BLaER1 treated with 17β-estradiol and CSF1 and Interleukin-3, amounts not matched to agents 10 nM and 100 nM (cell line): ENCODE results near the gene TTLL9.
A peak's percentile ranks its signal among the peaks of the same experiment; 100 is the strongest.

Source experiments
- H3K27ac ChIP-seq, 11 experiments: shearing (Covaris generic); formaldehyde crosslinking; 2 replicates each; pipeline ENCODE4 v1.8.1; 2022
- H3K27me3 ChIP-seq, 11 experiments: shearing (Covaris generic); formaldehyde crosslinking; 2 replicates each; pipeline ENCODE4 v1.8.1; 2022
- H3K36me3 ChIP-seq, 11 experiments: shearing (Covaris generic); formaldehyde crosslinking; 2 replicates each; pipeline ENCODE4 v1.8.1; 2022
- H3K4me1 ChIP-seq, 10 experiments: shearing (Covaris generic); formaldehyde crosslinking; 2 replicates each; pipeline ENCODE4 v1.8.1; 2022
- H3K4me2 ChIP-seq, 11 experiments: shearing (Covaris generic); formaldehyde crosslinking; 2 replicates each; pipeline ENCODE4 v1.8.1; 2022
- H3K4me3 ChIP-seq, 10 experiments: shearing (Covaris generic); formaldehyde crosslinking; 2 replicates each; pipeline ENCODE4 v1.8.1; 2022
- H3K9ac ChIP-seq, 11 experiments: shearing (Covaris generic); formaldehyde crosslinking; 2 replicates each; pipeline ENCODE4 v1.8.1; 2022
- H3K9me3 ChIP-seq, 11 experiments: shearing (Covaris generic); formaldehyde crosslinking; replicated peaks in 1 of 11; 2 replicates each; pipeline ENCODE4 v1.8.1; 2022
- H4K20me1 ChIP-seq, 11 experiments: shearing (Covaris generic); formaldehyde crosslinking; 2 replicates each; pipeline ENCODE4 v1.8.1; 2022
- Cebpa-rat ChIP-seq, 11 experiments: shearing (Covaris generic); IDR thresholded peaks; 2 replicates each; pipeline ENCODE4 v1.8.1; 2022

TTLL9 gene, protein sequence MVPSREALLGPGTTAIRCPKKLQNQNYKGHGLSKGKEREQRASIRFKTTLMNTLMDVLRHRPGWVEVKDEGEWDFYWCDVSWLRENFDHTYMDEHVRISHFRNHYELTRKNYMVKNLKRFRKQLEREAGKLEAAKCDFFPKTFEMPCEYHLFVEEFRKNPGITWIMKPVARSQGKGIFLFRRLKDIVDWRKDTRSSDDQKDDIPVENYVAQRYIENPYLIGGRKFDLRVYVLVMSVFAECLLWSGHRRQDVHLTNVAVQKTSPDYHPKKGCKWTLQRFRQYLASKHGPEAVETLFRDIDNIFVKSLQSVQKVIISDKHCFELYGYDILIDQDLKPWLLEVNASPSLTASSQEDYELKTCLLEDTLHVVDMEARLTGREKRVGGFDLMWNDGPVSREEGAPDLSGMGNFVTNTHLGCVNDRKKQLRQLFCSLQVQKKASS

DNA sequence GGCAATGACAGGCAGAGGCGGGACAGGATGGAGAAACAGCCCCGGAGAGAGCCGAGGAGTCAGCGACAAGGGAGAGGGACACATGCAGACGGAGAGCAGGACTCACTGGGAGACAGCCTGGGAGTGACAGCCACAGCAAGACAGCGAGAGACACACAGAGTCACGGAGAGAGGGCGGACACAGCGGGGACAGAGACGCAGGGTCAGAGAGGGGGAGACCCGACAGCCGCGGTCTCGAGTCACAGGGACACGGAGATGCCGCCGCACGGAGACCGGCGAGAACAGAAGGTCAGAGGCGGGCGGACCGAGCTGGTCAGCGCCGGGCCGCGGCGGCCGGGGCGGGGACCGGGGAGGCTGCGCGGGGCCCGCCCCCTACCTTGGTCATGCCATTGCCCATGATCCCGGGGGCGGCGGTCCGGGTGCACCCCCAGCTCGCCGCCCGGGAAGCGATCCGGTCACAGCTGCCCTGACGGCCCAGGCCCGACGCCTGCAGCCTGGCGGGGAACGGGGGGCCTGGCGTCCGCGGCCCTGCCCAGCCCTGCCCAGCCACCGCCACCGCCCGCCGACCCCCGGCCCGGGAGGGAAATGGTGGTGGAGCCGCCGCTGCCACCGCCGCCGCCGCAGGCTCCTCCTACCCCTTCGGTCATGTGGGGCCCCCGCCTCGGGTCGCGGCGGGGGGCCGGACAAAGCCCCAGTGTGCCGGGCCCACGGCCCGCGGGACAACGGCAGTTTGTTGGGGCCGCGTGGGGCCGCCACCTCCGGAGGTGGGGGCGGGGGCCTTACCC lies at the start of gene TTLL9, which contains the start of gene DUSP15:
TTLL9 (plus strand) TSS at position 693 of the 784 bp plus-strand sequence. CDS start 493 bp downstream, outside the sequence.
DUSP15 (minus strand) TSS at position 586 of the 784 bp plus-strand sequence; CDS start at position 396, 190 bp downstream.
- no peak for TF ChIP-seq Cebpa-rat (IDR thresholded peaks at IDR 0.05)
- peak within 1 kb of the TSS; percentile 39 to 72 (median 67) for H3K27ac ChIP-seq
- peaks cover 22 to 52% (median 42%) of the 10 kb centered on the region in 10 experiments for H3K4me1 ChIP-seq
- peak within 1 kb of the TSS; percentile 91 to 99 (median 96) for H3K4me2 ChIP-seq
- peak within 1 kb of the TSS; percentile 63 to 78 (median 72) for H3K4me3 ChIP-seq
- H3K9me3 ChIP-seq: no peaks in the 10 kb centered on the region
- no peaks in the 10 kb centered on the region for H3K36me3 ChIP-seq
- peak within 1 kb of the TSS; percentile 69 to 87 (median 78) for H3K9ac ChIP-seq
- peaks cover 34 to 44% (median 42%) of the 10 kb centered on the region in 11 experiments for H3K27me3 ChIP-seq
- peaks cover 0 to 7% (median 0%) of the 10 kb centered on the region in 11 experiments; a peak in 1 of 22 replicates for H4K20me1 ChIP-seq

DNA sequence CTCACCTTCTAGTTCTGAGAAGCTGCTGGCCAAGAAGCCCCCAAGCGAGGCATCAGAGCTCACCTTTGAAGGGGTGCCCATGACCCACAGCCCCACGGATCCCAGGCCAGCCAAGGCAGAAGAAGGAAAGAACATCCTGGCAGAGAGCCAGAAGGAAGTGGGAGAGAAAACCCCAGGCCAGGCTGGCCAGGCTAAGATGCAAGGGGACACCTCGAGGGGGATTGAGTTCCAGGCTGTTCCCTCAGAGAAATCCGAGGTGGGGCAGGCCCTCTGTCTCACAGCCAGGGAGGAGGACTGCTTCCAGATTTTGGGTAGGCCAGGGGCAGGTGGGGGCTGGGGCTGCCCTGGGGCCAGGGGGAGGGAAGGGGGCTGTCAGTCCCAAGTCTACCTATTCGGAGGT lies 49.0 kb upstream of the TTLL9 start:
- Histone ChIP-seq H3K27ac (no peak overlapping the region), H3K9ac (no peak overlapping the region), H4K20me1 (peaks cover 0 to 22% (median 0%) of the 10 kb centered on the region in 11 experiments; a peak in 3 of 22 replicates), H3K9me3 (no peaks in the 10 kb centered on the region), H3K27me3 (peaks cover 0 to 6% (median 0%) of the 10 kb centered on the region in 11 experiments; a peak in 1 of 22 replicates), H3K4me3 (no peak overlapping the region), H3K36me3 (no peaks in the 10 kb centered on the region), H3K4me1 (peaks cover 13 to 30% (median 23%) of the 10 kb centered on the region in 10 experiments), H3K4me2 (peak overlapping the region in 1 of 11 experiments; percentile 33; a peak in 1 of 22 replicates)
- no peak for TF ChIP-seq Cebpa-rat (IDR thresholded peaks at IDR 0.05)

DNA sequence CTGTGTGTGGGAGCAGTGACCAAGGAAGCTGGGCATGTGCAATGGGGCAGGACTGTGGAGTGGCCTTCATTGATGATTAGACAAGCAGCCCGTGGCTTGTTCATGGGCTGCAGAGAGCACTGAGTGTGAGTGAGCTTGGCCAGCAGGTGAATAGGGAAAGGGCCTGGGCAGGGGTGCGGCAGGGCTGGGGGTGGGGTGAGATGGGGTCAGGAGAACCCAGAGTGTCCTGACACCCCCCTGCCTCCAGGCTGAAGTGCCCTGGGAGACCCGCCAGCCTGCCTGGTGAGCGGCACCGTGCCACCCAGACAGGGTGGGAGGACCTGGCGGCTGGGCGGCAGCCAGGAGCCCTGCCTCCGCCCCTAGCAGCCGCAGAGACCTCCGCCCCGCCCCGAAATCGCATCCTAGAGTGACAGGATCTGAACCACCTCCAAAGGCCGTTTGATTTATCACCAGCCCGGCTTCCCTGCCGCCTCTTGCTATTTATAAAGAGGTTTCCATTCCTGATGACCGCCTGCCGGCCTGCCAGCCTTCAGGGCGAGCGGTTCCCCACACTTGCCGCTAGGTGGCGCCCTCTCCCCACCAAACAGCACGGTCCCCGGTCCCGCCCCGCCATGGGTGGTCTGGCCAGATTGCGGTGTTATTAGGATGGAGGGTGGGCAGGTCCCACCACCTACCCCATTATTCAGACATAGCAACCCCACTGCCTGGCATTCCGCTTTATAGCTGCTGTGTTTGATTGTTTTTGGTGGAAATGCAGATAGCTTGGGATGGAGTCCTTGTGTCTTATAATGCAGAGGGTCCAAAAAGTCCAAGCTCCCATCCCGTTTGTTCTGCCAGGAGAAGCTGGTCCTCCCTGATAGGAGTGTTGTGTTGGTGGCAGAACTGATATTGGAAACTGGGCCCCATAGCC lies 47.8 kb upstream of the TTLL9 start:
- peak overlapping the region in 4 of 10 experiments; percentile 6 to 38 (median 22); a peak in 3 of 20 replicates for H3K4me3 ChIP-seq
- H3K27ac ChIP-seq: no peak overlapping the region
- no peaks in the 10 kb centered on the region for H3K9me3 ChIP-seq
- H3K4me2 ChIP-seq: peak overlapping the region; percentile 58 to 90 (median 75)
- peaks cover 0 to 11% (median 0%) of the 10 kb centered on the region in 11 experiments; a peak in 1 of 22 replicates for H3K27me3 ChIP-seq
- peaks cover 13 to 30% (median 23%) of the 10 kb centered on the region in 10 experiments for H3K4me1 ChIP-seq
- no peak for TF ChIP-seq Cebpa-rat (IDR thresholded peaks at IDR 0.05)
- H3K9ac ChIP-seq: peak overlapping the region in 7 of 11 experiments; percentile 16 to 60 (median 46); a peak in 11 of 22 replicates
- H4K20me1 ChIP-seq: peaks cover 0 to 22% (median 0%) of the 10 kb centered on the region in 11 experiments; a peak in 3 of 22 replicates
- no peaks in the 10 kb centered on the region for H3K36me3 ChIP-seq

DNA sequence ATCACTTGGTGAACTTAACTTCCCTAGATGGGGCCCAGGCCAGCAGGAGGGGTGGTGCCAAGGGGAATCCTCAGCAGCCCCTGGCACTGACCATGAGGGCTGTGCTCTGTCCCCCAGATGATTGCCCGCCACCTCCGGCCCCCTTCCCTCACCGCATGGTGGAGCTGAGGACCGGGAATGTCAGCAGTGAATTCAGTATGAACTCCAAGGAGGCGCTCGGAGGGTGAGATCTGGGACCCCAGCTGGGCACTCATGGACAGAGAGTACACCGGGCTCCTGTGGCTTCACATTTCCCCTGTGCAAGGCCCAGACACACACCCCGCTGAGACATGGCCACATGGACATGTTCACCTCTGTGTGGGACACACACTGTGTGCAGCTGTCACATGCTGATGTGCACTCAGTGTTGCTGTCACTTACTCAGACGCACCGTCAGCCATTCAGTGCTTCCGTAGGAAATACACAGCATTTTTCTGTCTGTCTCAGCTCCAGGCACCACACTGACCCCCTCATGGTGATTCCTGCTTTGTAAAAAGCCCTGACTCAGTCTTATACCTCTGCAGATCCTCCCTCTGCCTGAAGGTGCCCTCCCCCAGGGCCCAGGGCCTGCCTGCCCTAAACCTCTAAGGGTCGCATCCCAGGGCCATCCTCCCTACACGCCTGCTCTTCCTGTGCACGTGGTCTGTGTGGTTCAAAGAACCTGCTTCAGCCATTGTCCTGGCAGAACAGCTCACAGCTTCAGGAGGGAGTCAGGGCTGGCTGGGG lies 46.9 kb upstream of the TTLL9 start:
- Histone ChIP-seq H3K4me2 (peak overlapping the region; percentile 58 to 90 (median 75)), H3K36me3 (no peaks in the 10 kb centered on the region), H3K9me3 (no peaks in the 10 kb centered on the region), H3K9ac (peak overlapping the region in 7 of 11 experiments; percentile 5 to 58 (median 39); a peak in 7 of 22 replicates), H3K27me3 (peaks cover 0 to 11% (median 0%) of the 10 kb centered on the region in 11 experiments; a peak in 1 of 22 replicates), H3K4me1 (peaks cover 13 to 30% (median 23%) of the 10 kb centered on the region in 10 experiments), H3K27ac (peak overlapping the region in 1 of 11 experiments; percentile 33; a peak in 2 of 22 replicates), H4K20me1 (peaks cover 0 to 22% (median 0%) of the 10 kb centered on the region in 11 experiments; a peak in 3 of 22 replicates), H3K4me3 (no peak overlapping the region)
- no peak for TF ChIP-seq Cebpa-rat (IDR thresholded peaks at IDR 0.05)

DNA sequence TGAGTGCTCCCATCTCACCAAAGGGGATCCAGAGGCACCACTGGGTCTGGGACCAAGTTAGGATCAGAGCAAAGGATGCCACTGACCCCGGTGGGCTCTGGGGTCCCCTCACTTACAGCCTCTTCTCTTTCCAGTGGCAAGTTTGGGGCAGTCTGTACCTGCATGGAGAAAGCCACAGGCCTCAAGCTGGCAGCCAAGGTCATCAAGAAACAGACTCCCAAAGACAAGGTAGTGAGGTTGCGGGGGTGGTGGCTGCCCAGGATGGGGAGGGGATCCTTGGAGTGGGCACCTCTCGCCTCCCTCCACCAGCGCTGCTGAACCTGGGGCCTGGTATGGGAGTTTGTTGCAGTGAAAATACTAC lies 46.3 kb upstream of the TTLL9 start:
- no peak overlapping the region for H3K27ac ChIP-seq

DNA sequence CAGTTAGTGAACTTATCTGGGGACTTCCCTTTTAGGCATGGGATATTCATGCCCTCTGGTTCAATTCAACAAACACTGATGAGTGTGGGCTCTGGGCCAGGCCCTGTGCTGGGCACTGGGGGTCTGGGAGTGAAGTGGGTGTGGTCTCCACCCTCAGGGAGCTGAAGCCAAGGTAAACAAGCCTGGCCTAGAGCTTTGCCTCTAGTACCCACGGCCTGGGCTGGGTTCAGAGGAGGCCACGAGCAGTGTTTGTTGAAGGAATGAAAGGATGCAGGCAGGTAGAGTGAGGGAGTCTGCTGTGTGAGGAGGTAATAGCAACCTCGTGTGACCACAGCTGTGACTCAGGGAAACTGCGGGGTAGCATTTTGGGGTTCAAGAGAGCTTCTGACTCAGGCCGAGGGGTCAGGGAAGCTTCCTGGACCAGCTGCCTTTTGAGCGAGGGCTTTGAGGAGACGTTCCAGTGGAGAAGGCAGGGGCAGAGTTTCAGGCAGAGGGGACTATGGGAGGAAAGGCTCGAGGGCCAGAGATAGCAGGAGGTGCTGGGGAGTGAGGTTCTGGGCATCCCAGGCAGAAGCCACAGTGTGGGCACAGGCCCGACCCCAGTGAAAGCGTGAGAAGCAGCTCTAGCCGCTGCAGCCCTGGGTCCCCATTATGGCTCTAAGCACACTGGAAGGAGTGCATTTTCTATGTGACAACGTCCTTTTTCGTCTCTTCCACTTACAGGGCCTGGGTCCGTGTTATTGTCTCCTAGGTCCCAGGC lies 45.7 kb upstream of the TTLL9 start:
- peak overlapping the region; percentile 58 to 90 (median 75); a peak in 14 of 22 replicates for H3K4me2 ChIP-seq
- no peaks in the 10 kb centered on the region for H3K36me3 ChIP-seq
- peaks cover 0 to 33% (median 0%) of the 10 kb centered on the region in 11 experiments; a peak in 2 of 22 replicates for H4K20me1 ChIP-seq
- H3K9ac ChIP-seq: peak overlapping the region in 3 of 11 experiments; percentile 12 to 58 (median 39); a peak in 5 of 22 replicates
- no peak overlapping the region for H3K27ac ChIP-seq
- H3K9me3 ChIP-seq: no peaks in the 10 kb centered on the region
- peaks cover 0 to 16% (median 0%) of the 10 kb centered on the region in 11 experiments; a peak in 2 of 22 replicates for H3K27me3 ChIP-seq
- no peak overlapping the region for H3K4me3 ChIP-seq
- TF ChIP-seq Cebpa-rat (IDR thresholded peaks at IDR 0.05): no peak
- H3K4me1 ChIP-seq: peaks cover 19 to 37% (median 30%) of the 10 kb centered on the region in 10 experiments

More for the DNA sequence above, 46.3 kb upstream of the TTLL9 start:
- peaks cover 0 to 15% (median 0%) of the 10 kb centered on the region in 11 experiments; a peak in 2 of 22 replicates for H3K27me3 ChIP-seq
- TF ChIP-seq Cebpa-rat (IDR thresholded peaks at IDR 0.05): no peak
- H3K4me2 ChIP-seq: peak overlapping the region; percentile 58 to 90 (median 75); a peak in 21 of 22 replicates
- no peaks in the 10 kb centered on the region for H3K9me3 ChIP-seq
- no peak overlapping the region for H3K4me3 ChIP-seq
- peaks cover 13 to 31% (median 24%) of the 10 kb centered on the region in 10 experiments for H3K4me1 ChIP-seq
- peaks cover 0 to 28% (median 0%) of the 10 kb centered on the region in 11 experiments; a peak in 3 of 22 replicates for H4K20me1 ChIP-seq
- no peaks in the 10 kb centered on the region for H3K36me3 ChIP-seq
- H3K9ac ChIP-seq: peak overlapping the region in 7 of 11 experiments; percentile 5 to 58 (median 39); a peak in 7 of 22 replicates
